GM12874 (cell line): ENCODE measurements around the gene PLB1.

ENCODE experiments used
- TF ChIP-seq, protein P1 (sequence below): IDR thresholded peaks from 2 replicates; pipeline ENCODE4 v1.5.1; 2011; ENCODE audit warnings: low read depth, mild to moderate bottlenecking, control low read depth, low read length, moderate library complexity; ENCODE audit not compliant: insufficient read depth

PLB1 gene

DNA sequence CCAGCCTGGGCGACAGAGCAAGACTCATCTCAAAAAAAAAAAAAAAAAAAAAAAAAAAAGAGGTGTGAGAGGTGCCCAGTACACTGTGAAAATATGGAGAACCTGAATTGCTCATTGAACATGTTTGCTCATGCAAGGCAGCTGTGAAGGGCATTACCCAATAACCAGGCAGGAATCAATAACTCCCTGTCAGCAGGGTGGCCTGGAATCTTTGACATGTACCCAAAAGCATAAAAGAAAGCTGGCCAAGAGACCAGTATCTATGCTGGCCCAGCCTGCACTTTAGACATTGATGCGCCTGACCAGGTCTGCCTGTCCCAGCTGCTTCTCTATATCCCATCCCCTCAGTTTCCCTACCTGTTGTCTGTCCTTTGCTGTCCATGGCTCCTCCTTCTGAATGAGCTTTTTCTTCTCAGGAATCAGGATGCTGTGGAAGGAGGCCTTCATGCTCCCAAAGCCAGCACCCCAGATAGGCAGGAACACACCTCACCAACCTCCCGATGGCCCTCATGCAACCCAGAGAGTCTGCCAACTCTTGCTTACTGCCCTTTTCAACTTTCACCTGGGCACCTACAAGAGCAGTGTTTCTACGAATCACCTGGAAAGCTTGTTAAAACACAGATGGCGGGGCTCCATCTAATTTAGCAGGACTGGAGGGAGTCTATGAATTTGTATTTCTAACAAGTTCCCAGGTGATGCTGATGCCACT lies 172.4 kb downstream of the PLB1 start:
- TF ChIP-seq, protein P1, sequence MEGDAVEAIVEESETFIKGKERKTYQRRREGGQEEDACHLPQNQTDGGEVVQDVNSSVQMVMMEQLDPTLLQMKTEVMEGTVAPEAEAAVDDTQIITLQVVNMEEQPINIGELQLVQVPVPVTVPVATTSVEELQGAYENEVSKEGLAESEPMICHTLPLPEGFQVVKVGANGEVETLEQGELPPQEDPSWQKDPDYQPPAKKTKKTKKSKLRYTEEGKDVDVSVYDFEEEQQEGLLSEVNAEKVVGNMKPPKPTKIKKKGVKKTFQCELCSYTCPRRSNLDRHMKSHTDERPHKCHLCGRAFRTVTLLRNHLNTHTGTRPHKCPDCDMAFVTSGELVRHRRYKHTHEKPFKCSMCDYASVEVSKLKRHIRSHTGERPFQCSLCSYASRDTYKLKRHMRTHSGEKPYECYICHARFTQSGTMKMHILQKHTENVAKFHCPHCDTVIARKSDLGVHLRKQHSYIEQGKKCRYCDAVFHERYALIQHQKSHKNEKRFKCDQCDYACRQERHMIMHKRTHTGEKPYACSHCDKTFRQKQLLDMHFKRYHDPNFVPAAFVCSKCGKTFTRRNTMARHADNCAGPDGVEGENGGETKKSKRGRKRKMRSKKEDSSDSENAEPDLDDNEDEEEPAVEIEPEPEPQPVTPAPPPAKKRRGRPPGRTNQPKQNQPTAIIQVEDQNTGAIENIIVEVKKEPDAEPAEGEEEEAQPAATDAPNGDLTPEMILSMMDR = no peak

DNA sequence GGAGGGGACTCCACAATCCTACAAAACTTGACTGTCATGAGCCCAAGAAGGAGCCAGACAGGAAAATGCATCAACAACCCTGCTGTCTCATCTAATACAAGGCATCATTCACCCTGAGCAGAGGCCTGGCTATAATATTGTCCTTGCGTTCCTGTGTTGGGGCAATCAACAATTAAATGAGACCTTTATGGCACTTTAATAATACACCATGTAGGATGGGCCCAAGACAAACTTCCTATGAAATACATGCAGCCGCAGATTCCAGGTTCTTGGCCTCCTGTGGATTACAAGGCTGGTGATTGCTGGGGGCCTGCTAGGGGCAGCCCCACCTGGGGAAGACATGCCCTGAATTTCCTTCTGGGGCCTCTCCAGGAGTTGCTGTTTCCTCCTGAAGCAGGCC lies 173.0 kb downstream of the PLB1 start:
- TF ChIP-seq, protein P1 = no peak

DNA sequence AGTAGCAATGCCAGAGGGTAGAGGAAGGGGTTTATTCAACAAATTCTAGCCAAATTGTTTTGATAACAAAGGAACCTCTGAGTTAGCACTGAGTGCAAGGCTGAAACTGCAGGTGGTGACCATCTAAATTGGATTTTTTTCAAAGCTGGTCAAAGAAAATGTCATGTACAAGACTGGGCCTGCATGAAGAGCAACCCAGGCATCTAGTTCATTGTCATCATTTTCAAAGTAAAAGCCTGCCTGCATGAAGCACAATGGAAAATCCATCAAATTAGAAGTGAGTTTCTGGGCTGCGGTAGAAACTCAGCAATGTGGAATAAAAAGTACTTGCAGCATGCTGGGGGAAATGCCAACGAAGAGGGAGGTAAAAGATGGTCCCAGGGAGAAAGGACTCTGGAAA lies 175.0 kb downstream of the PLB1 start:
- TF ChIP-seq, protein P1 = no peak

DNA sequence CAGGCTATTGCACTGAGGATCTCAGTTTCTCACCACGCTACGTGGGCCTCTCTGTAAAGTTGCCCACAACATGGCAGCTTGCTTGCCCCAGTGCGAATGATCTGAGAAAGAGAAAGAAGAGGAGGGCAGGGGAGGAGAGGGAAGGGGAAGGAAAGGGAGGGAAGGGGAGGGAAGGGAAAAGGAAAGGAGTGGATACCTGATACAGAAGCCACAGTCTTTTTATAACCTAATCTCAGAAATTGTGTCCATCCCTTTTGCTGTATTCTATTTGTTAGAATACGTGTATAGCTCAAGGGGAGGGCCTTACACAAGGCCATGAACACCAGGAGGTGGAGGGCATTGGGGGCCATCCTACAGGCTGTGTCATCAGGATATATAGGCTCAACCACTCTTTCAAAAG lies 177.5 kb downstream of the PLB1 start:
- TF ChIP-seq, protein P1 = no peak

DNA sequence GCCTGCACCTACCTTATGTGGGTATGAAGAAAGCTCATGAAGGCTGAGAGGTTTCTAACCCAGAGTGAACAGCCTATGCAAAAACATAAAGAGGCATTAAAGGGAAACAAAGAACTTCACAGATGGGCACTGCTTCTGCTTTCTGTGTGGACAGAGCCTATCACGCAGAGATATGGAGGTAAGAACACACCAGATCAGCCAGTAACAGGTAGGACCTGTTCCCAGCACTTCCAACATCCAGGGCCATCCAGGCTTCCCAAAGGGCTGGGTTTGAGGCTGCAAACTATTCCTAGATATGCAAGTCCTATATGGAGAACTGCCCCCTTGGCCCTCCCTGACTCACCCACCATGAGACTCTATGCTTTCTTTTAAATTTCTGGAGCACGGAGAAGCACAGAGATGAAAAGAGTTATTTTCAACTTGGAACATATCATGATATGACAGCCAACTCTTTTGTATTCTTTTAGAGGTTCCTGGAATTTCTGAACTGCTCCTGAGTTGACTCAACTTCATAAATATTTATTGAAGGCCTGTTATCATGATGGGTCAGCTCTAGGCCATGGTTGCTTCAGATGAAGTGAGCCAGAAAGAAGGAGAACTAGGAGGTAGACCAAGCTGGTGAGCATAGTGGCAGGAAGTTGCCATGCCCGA lies 178.3 kb downstream of the PLB1 start:
- TF ChIP-seq, protein P1 = no peak

DNA sequence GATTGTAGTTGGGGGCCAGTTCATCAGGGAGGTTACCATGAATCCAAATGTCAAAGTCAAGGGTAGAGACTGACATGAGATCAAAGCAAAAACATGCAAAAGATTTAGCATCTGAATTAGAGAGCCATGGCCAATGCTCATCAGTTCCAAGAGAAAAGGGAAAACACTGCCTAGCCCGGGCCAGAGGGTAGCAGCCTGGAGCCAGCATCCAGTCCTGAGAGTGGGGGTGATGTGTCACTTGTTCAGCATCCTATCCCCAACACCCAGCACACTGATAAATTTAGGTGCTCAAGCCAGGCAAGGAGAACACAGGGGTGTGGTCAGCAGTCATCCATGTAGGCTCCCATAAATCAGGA lies 178.8 kb downstream of the PLB1 start:
- TF ChIP-seq, protein P1 = no peak

DNA sequence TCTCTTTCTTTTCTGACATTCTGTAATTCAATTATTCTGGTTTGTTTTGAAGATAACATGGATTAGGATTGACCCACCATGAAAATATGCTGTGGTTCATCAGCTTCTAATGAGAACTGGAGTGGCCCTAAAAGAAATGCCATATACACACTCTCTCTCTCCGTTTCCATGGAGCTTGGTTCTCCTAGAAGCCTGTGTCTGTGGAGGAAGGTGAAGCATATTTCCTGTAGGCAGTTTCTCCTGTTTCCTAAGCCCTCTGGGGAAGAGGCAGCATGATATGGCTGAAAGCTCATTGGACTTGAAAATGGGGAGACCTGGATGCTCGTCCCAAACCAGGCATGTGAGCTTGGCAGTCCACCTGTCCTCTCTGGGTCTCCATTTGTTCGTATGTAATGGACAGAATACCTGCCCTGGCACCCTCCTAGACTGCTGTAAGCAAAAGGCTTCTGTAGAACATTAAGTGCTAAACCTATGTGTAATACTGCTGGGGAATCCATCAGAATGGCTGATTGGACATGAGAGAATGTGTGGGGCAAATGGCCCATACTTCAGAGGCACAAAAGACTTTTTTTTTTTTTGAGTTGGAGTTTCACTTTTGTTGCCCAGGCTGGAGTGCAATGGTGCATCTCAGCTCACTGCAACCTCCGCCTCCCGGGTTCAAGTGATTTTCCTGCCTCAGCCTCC lies 180.4 kb downstream of the PLB1 start:
- TF ChIP-seq, protein P1 = no peak
